Mesendoderm (in vitro differentiated cells): ENCODE data around the gene COX19.

Experiments used
- DNase-seq: peaks from one replicate; pipeline ENCODE4 v3.0.0; 2013
- H2AK5ac ChIP-seq: 2 replicates; pipeline ENCODE4 v1.6.1; 2013; ENCODE audit warnings: low read length, inconsistent platforms
- H2BK120ac ChIP-seq: 2 replicates; pipeline ENCODE4 v1.6.1; 2013; ENCODE audit warnings: low read depth, mild to moderate bottlenecking, low read length, moderate library complexity, mixed read lengths
- H2BK15ac ChIP-seq: replicated peaks from 2 replicates; pipeline ENCODE4 v1.6.1; 2013; ENCODE audit warnings: low read depth, mild to moderate bottlenecking, moderate library complexity
- H2BK5ac ChIP-seq: 2 replicates; pipeline ENCODE4 v1.6.1; 2013; ENCODE audit warnings: low read length, inconsistent platforms
- H3K18ac ChIP-seq: 2 replicates; pipeline ENCODE4 v1.6.1; 2013; ENCODE audit warnings: mild to moderate bottlenecking, low read length, mixed read lengths
- H3K23ac ChIP-seq: one replicate; pipeline ENCODE4 v1.6.1; 2013; ENCODE audit warnings: low read length
- H3K27ac ChIP-seq: 2 replicates; pipeline ENCODE4 v1.5.1; 2013; ENCODE audit warnings: low read depth, mild to moderate bottlenecking, inconsistent platforms, low read length, moderate library complexity
- H3K27me3 ChIP-seq: 2 replicates; pipeline ENCODE4 v1.6.1; 2013; ENCODE audit warnings: low read length, control low read depth, mild to moderate bottlenecking, inconsistent platforms; ENCODE audit not compliant: insufficient read depth, poor library complexity
- H3K36me3 ChIP-seq: 2 replicates; pipeline ENCODE4 v1.6.1; 2013; ENCODE audit warnings: low read length, inconsistent platforms; ENCODE audit not compliant: control insufficient read depth, insufficient read depth
- H3K4ac ChIP-seq: one replicate; pipeline ENCODE4 v1.6.1; 2013; ENCODE audit warnings: low read depth, mild to moderate bottlenecking, low read length, moderate library complexity
- H3K4me1 ChIP-seq: 2 replicates; pipeline ENCODE4 v1.6.1; 2013; ENCODE audit warnings: low read depth, low read length, inconsistent platforms; ENCODE audit not compliant: control insufficient read depth
- H3K4me2 ChIP-seq: 2 replicates; pipeline ENCODE4 v1.6.1; 2013; ENCODE audit warnings: low read length
- H3K4me3 ChIP-seq: 2 replicates; pipeline ENCODE4 v1.5.1; 2013; ENCODE audit warnings: mild to moderate bottlenecking, low read length
- H3K56ac ChIP-seq: one replicate; pipeline ENCODE4 v1.6.1; 2013; ENCODE audit warnings: low read length
- H3K79me1 ChIP-seq: 2 replicates; pipeline ENCODE4 v1.6.1; 2013; ENCODE audit warnings: low read length, inconsistent platforms
- H3K79me2 ChIP-seq: 2 replicates; pipeline ENCODE4 v1.6.1; 2013; ENCODE audit warnings: mild to moderate bottlenecking, low read length; ENCODE audit not compliant: control insufficient read depth, insufficient read depth
- H3K9ac ChIP-seq: 2 replicates; pipeline ENCODE4 v1.6.1; 2013; ENCODE audit warnings: low read length, inconsistent platforms
- H4K5ac ChIP-seq: one replicate; pipeline ENCODE4 v1.6.1; 2013; ENCODE audit warnings: low read length
- H4K8ac ChIP-seq: one replicate; pipeline ENCODE4 v1.6.1; 2013; ENCODE audit warnings: low read depth, mild to moderate bottlenecking, control low read depth, low read length, moderate library complexity
- WGBS: extraction: QIAGEN DNeasy Blood & Tissue Kit; methylation state at CpG from one replicate; pipeline ENCODE4 v1.1.7; 2013; ENCODE audit warnings: low lambda C conversion rate, missing lambda C conversion rate; ENCODE audit not compliant: insufficient coverage; ENCODE audit errors: extremely low coverage; 5-methylcytosine and 5-hydroxymethylcytosine counted together

The COX19 gene

DNA sequence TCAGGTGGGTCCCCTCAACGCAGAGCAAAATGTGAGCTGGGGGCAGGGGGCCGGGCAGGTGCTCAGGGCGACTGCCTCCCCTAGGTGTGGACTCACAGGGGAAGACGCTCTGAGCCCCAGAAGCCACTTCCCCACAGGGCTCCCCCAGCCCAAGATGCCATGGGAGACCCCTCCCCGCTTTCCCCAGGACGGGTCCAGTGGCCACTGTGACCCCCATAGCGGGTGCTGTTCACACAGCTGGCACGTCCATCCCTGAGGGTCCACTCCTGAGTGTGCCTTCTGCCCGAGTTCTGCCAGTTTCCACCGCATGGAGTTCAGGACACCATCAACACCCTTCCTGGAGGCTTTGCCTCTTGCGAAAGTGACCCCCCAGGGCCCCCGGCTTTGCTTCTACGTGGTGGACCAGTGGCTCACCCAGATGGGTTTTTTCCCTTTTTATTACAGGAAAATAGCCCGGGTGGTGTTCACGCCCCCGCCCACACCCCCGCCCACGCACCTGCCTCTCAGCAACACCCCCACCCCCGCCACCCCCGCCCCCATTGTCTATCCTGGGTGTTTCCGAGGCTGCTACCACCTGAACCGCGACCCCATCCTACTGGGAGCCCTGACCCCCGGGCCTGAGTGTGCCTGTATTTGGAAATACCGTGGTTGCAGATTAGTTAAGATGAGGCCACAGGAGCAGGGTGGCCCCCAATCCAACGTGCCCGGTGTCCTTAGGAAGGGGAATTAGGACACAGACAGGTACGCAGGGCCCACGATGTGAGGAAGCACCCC lies 52.8 kb downstream of the COX19 start:
- Histone ChIP-seq H3K79me2 (no peaks in the 10 kb centered on the region), H3K18ac (no peak overlapping the region), H3K27me3 (no peaks in the 10 kb centered on the region), H3K4me2 (no peak overlapping the region), H3K4me3 (no peak overlapping the region), H3K4ac (no peak overlapping the region), H2BK120ac (no peak overlapping the region), H2BK5ac (no peak overlapping the region), H4K5ac (no peak overlapping the region), H3K27ac (no peak overlapping the region), H2AK5ac (no peak overlapping the region), H3K56ac (no peak overlapping the region), H2BK15ac (no peak overlapping the region), H3K4me1 (no peaks in the 10 kb centered on the region), H3K36me3 (no peaks in the 10 kb centered on the region), H4K8ac (no peak overlapping the region), H3K79me1 (no peaks in the 10 kb centered on the region), H3K9ac (no peak overlapping the region), H3K23ac (no peak overlapping the region)
- no CpG with 5 or more reads among the region's 29 CpGs for WGBS
- no peak for DNase-seq

DNA sequence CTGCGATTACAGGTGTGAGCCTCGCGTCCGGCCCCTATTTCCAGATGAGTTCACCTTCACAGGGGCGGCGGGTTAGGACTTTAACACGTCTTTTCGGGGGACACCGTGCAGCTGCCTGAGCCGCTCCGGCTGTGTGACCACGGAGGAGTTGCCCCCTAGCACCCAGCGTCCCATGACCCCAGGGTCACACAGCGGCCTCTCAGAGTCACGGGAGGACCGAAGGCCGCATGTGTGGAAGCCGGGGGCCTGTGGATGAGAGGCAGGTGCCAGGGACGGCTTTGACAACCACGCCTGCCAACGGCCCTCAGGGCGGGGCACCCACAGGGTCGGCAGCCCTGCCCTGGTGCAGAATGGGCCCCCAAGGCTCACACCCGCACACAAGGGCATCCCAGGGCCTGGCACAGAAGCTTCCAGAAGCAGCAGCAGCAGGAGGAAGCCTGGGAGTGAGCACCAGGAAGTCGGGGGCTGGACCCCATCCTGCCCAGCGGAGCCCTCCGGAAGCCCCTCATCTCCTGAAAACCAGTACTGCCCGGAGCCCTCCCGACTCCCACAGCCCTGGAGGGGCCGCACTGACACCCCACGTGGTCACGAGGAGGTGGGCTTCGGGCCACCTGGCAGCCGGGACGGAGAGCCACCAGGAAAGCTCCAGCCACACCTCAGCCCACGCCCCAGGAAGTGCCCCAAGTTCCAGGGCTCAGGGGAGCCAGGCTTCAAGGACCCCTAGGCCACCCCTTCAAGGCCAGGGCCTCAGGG lies 53.6 kb downstream of the COX19 start:
- WGBS, result no CpG with 5 or more reads among the region's 36 CpGs
- H3K36me3 ChIP-seq, result no peaks in the 10 kb centered on the region
- H3K4me2 ChIP-seq, result no peak overlapping the region
- no peak overlapping the region for H3K23ac ChIP-seq
- H3K18ac ChIP-seq, result no peak overlapping the region
- no peaks in the 10 kb centered on the region for H3K79me1 ChIP-seq
- no peak overlapping the region for H4K5ac ChIP-seq
- no peaks in the 10 kb centered on the region for H3K4me1 ChIP-seq
- no peak overlapping the region for H3K27ac ChIP-seq
- no peak overlapping the region for H2AK5ac ChIP-seq
- no peak overlapping the region for H3K56ac ChIP-seq
- H2BK15ac ChIP-seq, result no peak overlapping the region
- no peak overlapping the region for H3K4me3 ChIP-seq
- no peak overlapping the region for H4K8ac ChIP-seq
- no peak overlapping the region for H2BK5ac ChIP-seq
- H3K9ac ChIP-seq, result no peak overlapping the region
- no peak overlapping the region for H2BK120ac ChIP-seq
- H3K79me2 ChIP-seq, result no peaks in the 10 kb centered on the region
- no peak for DNase-seq
- H3K27me3 ChIP-seq, result no peaks in the 10 kb centered on the region
- no peak overlapping the region for H3K4ac ChIP-seq

DNA sequence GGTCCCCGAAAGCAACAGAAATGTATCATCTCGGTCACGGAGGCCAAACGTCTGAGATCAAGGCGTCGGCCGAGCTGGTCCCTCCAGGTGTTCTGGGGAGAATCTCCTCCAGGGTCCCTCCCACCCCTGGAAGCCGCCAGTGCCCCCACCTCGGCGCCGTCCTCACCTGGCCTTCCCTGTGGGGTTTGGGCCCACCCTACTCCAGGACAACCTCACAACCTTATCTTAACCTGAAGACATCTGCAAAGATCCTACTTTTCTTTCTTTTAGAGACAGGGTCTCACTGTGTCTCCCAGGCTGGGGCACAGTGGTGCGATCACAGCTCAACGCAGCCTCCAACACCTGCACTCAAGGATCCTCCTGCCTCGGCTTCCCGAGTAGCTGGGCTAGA lies 54.3 kb downstream of the COX19 start:
- Histone ChIP-seq H3K4ac (no peak overlapping the region), H3K4me2 (no peak overlapping the region), H3K79me2 (no peaks in the 10 kb centered on the region), H3K56ac (no peak overlapping the region), H3K27me3 (no peaks in the 10 kb centered on the region), H3K36me3 (no peaks in the 10 kb centered on the region), H2BK120ac (no peak overlapping the region), H2BK15ac (no peak overlapping the region), H4K8ac (no peak overlapping the region), H3K27ac (no peak overlapping the region), H2AK5ac (no peak overlapping the region), H3K4me3 (no peak overlapping the region), H3K79me1 (no peaks in the 10 kb centered on the region), H3K9ac (no peak overlapping the region), H2BK5ac (no peak overlapping the region), H3K23ac (no peak overlapping the region), H3K4me1 (no peaks in the 10 kb centered on the region), H4K5ac (no peak overlapping the region), H3K18ac (no peak overlapping the region)
- no CpG with 5 or more reads among the region's 15 CpGs for WGBS
- no peak for DNase-seq

- H3K36me3 ChIP-seq, result no peaks in the 10 kb centered on the region
- no CpG with 5 or more reads among the region's 40 CpGs for WGBS
- H2BK120ac ChIP-seq, result no peak overlapping the region
- H3K27ac ChIP-seq, result no peak overlapping the region
- H4K5ac ChIP-seq, result no peak overlapping the region
- H3K79me1 ChIP-seq, result no peaks in the 10 kb centered on the region
- H3K23ac ChIP-seq, result no peak overlapping the region
- no peak for DNase-seq
- H2AK5ac ChIP-seq, result no peak overlapping the region
- no peak overlapping the region for H3K9ac ChIP-seq
- H2BK5ac ChIP-seq, result no peak overlapping the region
- H2BK15ac ChIP-seq, result no peak overlapping the region
- no peak overlapping the region for H3K4ac ChIP-seq
- H3K27me3 ChIP-seq, result no peaks in the 10 kb centered on the region
- no peak overlapping the region for H3K4me3 ChIP-seq
- H3K18ac ChIP-seq, result no peak overlapping the region
- H4K8ac ChIP-seq, result no peak overlapping the region
- H3K56ac ChIP-seq, result no peak overlapping the region
- H3K4me2 ChIP-seq, result no peak overlapping the region
- H3K79me2 ChIP-seq, result no peaks in the 10 kb centered on the region
- H3K4me1 ChIP-seq, result no peaks in the 10 kb centered on the region
Observed at GRCh38 chr7:920351-921070, 54.8 kb downstream of the COX19 start.

DNA sequence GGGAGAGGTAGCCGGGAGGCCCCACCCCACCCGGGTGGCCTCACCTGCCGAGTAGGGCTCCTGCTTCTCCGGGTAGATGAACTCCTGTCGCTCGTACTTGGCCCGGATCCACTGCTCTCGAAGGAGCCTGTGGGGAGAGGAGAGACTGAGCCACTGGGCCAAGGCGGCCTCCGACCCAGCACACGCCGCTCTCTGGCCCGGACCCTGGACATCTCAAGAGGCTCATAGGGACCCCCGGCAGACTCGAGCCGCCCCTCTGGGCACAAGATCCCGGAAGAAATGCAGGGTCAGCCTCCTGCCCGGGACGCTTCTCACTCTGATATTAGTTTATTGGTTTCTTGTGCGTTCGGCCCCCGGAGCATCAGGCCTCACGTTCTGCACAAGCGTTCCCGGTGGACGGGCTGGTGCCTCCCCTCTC lies 55.4 kb downstream of the COX19 start:
- H3K79me1 ChIP-seq, result no peaks in the 10 kb centered on the region
- no peak overlapping the region for H2BK5ac ChIP-seq
- H2BK15ac ChIP-seq, result no peak overlapping the region
- no peak overlapping the region for H2BK120ac ChIP-seq
- no peaks in the 10 kb centered on the region for H3K4me1 ChIP-seq
- no peak overlapping the region for H3K27ac ChIP-seq
- H3K56ac ChIP-seq, result no peak overlapping the region
- no peak overlapping the region for H4K8ac ChIP-seq
- no peak overlapping the region for H2AK5ac ChIP-seq
- no peak overlapping the region for H3K9ac ChIP-seq
- H3K79me2 ChIP-seq, result no peaks in the 10 kb centered on the region
- H4K5ac ChIP-seq, result no peak overlapping the region
- no peak overlapping the region for H3K18ac ChIP-seq
- no peak overlapping the region for H3K4me3 ChIP-seq
- WGBS, result no CpG with 5 or more reads among the region's 26 CpGs
- no peaks in the 10 kb centered on the region for H3K27me3 ChIP-seq
- H3K23ac ChIP-seq, result no peak overlapping the region
- H3K4me2 ChIP-seq, result no peak overlapping the region
- H3K36me3 ChIP-seq, result no peaks in the 10 kb centered on the region
- H3K4ac ChIP-seq, result no peak overlapping the region
- no peak for DNase-seq
